ENCODE data around the gene BCAS1.

BCAS1 gene

DNA sequence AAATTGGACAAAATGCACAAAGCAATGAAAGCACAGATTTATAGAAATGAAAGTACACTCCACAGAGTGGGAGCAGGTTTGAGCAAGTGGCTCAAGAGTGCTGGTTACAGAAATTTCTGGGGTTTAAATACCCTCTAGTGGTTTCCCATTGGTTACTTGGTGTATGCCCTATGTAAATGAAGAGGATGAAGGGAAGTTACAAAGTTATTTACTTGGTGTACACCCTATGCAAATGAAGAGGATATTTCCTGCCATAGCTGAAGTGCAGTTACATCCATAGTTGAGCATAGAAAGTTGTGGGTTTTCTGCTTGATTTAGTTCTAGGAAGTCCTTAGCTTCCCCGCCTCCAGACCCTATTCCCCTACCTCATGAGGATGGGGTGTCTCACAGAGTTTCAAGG lies 22.7 kb downstream of the BCAS1 start:
- no peak for DNase-seq

DNA sequence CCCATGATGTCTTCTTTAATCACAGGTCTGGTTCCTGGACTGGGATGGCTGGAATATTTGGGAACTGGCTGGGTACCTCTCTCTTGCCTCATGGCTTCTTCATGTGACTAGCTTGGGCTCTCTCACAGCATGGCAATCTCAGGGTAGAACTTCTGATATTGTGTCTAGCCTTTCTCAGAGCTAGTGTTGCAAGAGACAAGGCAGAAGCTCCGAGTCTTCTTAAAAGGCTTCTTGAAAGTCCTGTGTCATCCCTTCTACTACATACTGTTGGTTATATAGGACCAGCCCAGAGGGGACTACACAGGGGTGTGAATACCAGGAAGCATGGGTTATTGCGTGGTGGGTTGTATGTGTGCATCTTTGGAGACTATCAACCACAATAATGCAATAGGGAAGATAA lies 23.3 kb downstream of the BCAS1 start:
- no peak for DNase-seq

- no peak for DNase-seq
Observed at GRCh38 chr20:54044156-54044555, 26.2 kb downstream of the BCAS1 start.

DNA sequence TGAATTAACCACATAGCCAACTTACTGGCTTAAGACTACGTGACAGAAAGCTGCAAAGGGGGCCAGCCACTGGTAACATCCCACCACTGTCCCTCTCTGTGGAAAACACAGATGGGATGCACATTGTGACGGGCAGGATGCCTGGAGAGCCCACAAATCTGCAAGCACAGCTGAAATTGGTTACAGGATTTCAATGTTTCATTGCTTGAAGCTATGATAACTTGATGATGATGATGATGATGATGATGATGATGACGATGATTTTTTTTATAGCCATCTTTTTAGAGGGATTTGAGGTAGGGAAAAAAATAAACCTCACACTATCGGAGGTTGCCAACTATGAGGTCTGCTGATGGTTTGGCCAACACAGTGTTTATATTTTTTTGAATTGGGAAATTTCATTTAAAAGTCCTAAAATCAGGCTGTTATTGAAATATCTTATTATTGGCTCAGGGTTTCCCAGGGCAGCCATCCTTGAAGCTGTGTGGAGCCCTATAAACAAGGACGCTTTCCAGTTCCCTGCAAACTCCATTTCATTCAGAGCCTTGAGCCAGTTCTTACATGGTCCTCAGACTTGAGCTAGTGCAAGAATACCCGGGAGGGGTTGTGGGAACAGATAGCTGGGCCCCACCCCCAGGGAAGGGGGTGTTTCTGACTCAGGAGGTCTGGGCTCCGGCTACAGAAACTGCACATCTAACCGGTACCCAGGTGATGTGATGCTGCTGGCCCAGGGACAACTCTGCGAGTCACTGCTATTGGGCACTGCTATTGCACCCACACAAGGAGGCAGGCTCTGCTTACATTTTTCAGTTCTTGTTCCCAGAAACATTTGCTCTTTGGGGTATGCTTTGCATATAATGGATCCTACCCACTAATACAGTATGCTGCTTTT lies 27.1 kb downstream of the BCAS1 start:
- no peak for DNase-seq

DNA sequence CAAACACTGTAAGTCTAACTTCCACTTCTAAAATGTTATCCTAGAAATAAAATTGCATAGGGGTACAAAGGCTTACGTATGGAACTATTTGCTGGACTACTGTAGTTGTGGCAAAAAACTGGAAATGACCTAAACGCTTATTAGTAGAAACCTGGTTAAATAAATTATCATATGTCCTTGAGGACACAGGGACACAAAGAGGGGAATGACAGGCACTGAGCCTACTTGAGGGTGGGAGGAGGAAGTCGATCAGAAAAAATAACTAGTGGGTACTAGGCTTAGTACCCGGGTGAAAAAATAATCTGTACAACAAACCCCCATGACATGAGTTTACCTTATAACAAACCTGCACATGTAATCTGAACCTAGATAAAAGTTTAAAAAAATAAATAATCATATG lies 28.4 kb downstream of the BCAS1 start:
- no peak for DNase-seq

DNA sequence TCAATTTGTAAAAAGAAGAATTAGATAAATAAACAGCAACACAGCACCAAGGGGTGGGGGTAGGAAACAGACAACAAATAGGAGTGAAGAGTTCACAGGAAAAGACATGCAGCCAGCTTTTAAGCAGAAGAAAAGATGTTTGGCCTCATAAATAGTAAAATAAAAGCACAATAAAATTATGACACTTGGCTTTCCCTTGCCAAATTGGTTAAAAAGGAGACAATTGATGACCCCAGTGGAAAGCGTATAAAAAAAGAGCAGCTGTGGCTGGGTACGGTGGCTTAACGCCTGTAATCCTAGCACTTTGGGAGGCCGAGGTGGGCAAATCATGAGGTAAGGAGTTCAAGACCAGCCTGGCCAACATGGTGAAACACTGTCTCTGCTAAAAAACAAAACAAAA lies 29.1 kb downstream of the BCAS1 start:
- DNase-seq = no peak

- no peak for DNase-seq
Observed at GRCh38 chr20:54040531-54040930, 29.9 kb downstream of the BCAS1 start.

DNA sequence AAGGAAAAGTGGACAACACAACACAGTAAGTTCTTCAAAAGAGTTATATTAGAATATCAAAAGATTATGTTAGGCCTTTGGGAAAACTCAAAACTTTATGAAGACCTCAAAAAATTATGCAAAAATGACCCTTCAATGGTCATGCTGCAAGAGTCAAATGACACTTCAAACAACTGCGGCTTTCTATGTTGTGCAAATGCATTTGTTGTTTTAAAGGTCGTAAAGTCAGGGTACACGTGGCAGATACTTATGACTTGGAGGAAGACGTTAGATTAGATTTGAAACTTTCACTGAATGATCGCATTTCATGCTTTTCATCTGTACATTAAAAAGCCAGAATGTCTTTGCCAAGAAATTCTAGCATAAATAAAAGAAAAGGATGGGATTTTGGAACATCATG lies 31.4 kb downstream of the BCAS1 start:
- no peak for DNase-seq

DNA sequence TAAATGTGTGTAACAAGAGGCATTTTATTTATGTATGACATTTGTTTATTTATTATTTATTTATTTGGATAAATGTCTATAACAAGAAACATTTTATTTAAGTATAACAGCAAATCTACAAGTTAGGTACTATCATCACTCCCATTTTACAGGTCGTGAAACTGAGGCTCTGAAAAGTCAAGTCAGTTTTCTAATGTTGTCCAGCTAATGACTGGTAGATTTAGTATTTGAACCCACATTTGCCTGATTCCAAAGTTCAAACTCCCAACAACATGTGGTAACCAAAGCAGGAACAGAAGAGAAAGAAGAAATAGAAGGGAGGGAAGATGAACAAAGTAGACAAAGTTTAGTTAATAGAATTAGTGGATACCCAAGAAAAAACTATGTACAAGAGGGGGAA lies 32.9 kb downstream of the BCAS1 start:
- DNase-seq = no peak

DNA sequence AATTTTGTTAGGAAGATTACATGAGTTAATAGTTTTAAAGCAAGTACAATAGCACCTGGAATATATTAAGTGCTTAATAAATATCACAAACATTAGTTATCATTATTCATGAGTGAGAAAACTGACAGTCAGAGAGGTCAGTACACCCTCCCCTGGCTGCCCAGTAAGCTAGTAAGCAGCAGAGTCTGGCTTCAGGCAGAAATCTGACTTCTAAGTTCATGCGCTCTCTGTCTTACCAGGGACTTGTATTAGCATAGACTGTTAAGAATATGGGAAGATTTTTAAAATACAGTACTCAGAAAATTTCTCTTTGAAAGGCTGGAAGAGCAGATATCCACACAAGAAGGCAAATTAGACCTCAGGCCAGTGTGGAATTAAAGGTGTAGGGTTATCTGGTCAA lies 40.8 kb downstream of the BCAS1 start:
- no peak for DNase-seq

DNA sequence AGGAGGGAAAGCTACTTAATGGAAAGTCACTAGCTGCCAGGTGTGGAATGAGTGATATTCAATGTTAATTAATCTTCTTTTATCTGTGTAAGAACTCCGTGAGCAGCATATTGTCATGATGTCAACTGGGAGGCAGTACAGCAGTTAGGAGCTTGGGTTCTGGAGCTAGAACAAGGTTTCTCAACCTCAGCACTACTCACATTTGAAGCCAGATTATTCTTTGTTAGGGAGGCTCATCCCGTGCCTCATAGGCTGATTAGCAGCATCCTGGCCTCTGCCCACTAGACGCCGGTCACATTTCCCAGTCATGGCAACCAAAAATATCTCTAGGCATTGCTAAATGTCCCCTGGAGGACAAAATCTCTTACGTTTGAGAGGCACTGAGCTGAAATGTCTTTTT lies 41.2 kb downstream of the BCAS1 start:
- DNase-seq = no peak

GRCh38 chr20:54028276-54029011 lies 42.0 kb downstream of the BCAS1 start:
- no peak for DNase-seq

DNA sequence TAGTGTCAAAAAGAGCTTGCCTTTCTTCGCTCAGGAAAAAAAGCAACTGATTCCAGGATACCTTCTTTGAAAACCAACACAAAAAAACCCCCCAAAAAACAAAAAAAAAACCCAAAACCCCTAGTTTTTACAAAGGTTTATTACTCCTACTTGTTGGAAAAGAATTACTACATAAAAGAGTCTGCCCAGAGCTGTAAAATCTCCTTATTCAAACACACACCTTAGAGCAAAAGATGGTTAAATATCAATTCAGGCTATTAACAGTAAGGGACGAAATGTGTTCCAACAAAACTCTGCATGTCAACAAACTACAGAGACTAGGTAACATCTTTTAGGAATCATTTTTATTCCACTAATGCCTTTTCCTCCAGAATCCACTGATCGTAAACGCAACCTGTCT lies 42.7 kb downstream of the BCAS1 start:
- DNase-seq = no peak

GRCh38 chr20:54026295-54027064 lies 43.9 kb downstream of the BCAS1 start:
- no peak for DNase-seq

DNA sequence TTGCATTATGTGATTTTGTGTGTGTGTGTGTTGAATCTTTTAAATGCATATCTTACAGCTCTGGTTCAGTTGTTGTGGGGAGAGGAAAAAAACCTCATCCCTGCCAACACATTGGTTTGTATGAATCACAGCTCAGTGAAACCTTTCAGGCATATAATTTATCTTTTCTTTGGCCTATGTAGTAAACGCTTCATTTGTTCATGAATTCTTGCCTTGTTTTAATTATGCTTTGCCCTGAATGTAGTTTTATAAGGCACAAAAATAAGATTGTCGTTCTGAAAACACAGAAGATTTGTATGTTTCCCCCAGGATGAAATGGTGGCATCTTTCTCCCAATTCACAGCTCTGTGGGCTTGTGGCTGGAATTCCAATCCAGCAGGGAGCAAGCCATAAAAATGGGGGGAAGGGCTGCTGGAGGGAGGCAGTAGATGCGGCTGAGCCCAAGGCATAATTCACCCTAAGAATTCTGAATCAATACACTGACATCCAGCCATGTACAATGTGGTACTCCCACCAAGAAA lies 45.1 kb downstream of the BCAS1 start:
- no peak for DNase-seq

DNA sequence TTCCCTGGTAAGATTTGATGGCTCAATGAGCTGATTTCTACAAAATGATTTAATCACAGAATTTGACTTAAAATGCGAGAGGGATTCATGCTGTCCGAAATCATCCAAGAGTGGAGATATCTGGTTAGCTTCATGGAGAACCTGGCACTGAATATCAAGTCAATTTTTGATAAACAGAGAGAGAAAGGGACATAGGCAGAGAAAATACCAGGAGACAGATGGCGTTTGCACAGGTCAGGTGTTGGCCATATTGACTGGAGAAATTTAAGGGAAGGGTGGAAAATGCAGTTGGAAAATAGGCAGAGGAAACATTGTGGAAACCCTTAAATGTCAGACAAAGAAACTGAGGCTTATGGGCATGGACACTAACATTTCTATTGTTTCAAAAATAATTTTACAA lies 47.0 kb downstream of the BCAS1 start:
- no peak for DNase-seq

DNA sequence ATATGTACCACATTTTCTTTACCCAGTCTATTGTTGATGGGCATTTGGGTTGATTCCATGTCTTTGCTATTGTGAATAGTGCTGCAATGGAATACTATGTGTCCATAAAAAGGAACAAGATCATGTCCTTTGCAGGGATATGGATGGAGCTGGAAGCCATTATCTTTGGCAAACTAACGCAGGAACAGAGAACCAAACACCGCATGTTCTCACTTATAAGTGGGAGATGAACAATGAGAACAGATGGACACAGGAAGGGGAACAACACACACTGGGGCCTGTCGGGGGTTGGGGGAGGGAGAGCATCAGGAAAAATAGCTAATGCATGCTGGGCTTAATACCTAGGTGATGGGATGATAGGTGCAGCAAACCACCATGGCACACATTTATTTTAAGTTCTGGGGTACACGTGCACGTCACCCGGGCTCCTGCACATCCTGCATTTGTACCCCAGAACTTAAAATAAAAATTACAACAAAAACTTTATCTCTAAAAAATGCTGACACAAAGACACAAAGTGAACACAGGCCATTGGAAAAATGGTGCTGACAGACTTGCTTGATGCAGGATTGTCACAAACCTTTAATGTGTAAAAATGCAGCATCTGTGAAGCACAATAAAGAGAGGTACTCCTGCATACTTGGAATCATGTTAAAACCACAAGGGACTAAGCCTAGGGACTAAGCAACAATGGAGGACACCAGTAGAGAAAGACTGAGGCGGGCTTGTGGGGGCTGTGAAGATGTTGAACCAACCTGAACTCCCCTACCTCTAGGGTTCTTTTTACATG lies 48.8 kb downstream of the BCAS1 start:
- no peak for DNase-seq

- DNase-seq = no peak
Observed at GRCh38 chr20:54020868-54021267, 49.5 kb downstream of the BCAS1 start.

DNA sequence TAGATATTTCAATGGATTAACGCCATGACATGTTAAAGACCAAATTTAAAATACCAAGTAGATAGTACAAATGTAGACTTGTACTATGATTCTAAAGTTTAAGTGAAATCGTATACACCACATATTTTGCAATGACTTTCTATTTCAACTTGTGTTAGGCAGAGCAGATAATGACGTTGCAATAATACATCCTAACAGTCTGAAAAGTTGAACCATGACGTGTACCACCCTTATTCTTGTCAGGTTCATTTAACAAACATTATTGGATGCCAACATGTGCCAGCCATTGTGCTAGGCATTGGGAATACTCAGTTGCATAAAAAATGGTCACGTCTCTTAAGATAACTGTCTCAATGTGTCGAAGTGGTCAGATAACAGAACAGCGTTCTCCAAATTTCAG lies 50.0 kb downstream of the BCAS1 start:
- DNase-seq = no peak

DNA sequence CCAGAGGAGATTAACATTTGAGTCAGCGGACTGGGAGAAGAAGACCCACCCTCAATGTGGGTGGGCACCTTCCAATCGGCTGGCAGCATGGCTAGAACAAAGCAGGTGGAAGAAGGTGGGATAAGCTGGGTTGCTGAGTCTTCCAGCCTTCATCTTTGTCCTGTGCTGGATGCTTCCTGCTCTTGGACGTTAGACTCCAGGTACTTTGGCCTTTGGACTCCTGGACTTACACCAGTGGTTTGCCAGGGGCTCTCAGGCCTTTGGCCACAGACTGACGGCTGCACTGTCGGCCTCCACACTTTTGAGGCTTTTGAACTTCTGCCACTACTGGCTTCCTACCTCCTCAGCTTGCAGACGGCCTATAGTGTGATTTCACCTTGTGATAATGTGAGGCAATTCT lies 50.8 kb downstream of the BCAS1 start:
- no peak for DNase-seq

DNA sequence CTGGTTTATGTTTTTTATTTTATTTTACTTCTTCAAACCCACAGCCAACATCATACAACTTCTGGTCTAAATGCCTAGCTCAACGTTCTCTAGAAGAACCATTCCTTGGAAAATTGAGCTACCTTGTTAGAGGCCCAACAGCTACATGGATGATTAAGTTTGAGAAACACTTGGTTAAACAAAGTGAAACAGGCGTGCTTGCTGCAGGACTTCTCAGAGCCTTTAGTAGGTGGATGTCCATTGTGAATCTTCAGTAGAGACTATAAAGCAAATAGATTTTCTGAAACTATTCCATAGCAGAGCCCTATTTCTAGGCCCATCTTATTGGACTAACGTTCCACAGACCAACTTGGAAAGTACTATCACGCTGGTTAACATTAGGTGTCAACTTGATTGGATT lies 51.3 kb downstream of the BCAS1 start:
- DNase-seq = no peak

DNA sequence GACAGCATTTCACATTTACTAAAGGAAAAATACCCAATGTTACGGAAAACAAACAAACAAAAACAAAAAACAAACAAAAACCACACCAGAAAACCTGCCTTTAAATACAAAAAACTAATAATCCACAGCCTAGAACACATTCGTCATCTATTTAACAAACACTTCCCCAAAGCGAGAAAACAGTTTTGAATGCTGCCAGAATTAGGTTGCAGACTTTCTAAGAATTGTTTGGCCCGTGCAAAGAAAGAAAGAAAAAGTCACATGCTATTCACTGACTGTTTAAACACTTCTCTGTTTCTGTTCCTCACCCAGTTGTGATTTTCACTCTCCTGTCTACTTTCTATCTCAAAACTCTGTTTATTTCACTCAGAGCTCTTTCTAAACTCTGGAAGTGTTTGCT lies 52.5 kb downstream of the BCAS1 start:
- no peak for DNase-seq

DNA sequence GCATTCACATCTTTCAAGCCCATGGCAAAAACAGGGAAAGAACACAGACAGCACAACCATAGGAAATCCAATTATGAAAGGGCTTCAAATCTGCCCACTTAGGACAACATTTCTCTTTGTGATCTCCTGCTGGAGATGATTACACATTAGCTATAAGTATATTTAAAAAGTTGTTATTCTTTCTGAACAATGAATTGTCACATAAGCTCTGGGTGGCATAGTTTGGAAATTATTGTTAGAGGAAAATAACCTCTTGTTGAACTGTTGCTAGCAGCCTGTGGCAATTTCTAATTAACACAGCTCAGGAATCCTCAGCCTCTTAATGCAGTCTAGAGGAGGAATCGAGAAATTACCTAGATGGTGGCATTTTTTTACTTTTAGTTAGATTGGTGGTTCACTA lies 54.9 kb downstream of the BCAS1 start:
- no peak for DNase-seq
